H9 (cell line): ENCODE data around the gene NXPH1. TPM values are rescaled to one million over a fixed set of nuclear protein-coding genes. Genes with fewer than 3 reads are reported as not detected.

Experiments used
- DNase-seq: peaks from one replicate; pipeline ENCODE4 v3.0.0-alpha.2; 2017
- H2AFZ ChIP-seq: one replicate; pipeline ENCODE4 v1.6.1; 2013; ENCODE audit warnings: mild to moderate bottlenecking, low read length, control low read depth, moderate library complexity
- H2AK5ac ChIP-seq: 2 replicates; pipeline ENCODE4 v1.6.1; 2013; ENCODE audit warnings: low read length, control low read depth, mixed read lengths; ENCODE audit not compliant: insufficient read length
- H2BK120ac ChIP-seq: one replicate; pipeline ENCODE4 v1.6.1; 2013; ENCODE audit warnings: low read depth, mild to moderate bottlenecking, low read length, control low read depth, inconsistent platforms; ENCODE audit not compliant: poor library complexity, severe bottlenecking
- H2BK12ac ChIP-seq: 2 replicates; pipeline ENCODE4 v1.6.1; 2013; ENCODE audit warnings: low read length, control low read depth, mixed read lengths, low read depth; ENCODE audit not compliant: insufficient read length
- H2BK15ac ChIP-seq: 2 replicates; pipeline ENCODE4 v1.6.1; 2013; ENCODE audit warnings: low read depth, low read length, control low read depth
- H2BK20ac ChIP-seq: one replicate; pipeline ENCODE4 v1.6.1; 2013; ENCODE audit warnings: low read depth, mild to moderate bottlenecking, low read length, control low read depth, inconsistent platforms; ENCODE audit not compliant: poor library complexity, severe bottlenecking
- H2BK5ac ChIP-seq: 2 replicates; pipeline ENCODE4 v1.6.1; 2013; ENCODE audit warnings: low read length, control low read depth, mixed read lengths; ENCODE audit not compliant: insufficient read length
- H3K14ac ChIP-seq: 2 replicates; pipeline ENCODE4 v1.6.1; 2013; ENCODE audit warnings: low read length, control low read depth; ENCODE audit not compliant: insufficient read depth
- H3K18ac ChIP-seq: 2 replicates; pipeline ENCODE4 v1.6.1; 2013; ENCODE audit warnings: low read depth, mild to moderate bottlenecking, mixed read lengths, low read length, control low read depth; ENCODE audit not compliant: insufficient read length
- H3K23ac ChIP-seq: 2 replicates; pipeline ENCODE4 v1.6.1; 2013; ENCODE audit warnings: low read length, control low read depth, mixed read lengths, low read depth; ENCODE audit not compliant: insufficient read length
- H3K23me2 ChIP-seq: 2 replicates; pipeline ENCODE4 v1.6.1; 2013; ENCODE audit warnings: low read depth, mild to moderate bottlenecking, mixed read lengths, low read length, control low read depth; ENCODE audit not compliant: insufficient read length, poor library complexity, severe bottlenecking
- H3K27ac ChIP-seq: 2 replicates; pipeline ENCODE4 v1.5.1; 2013; ENCODE audit warnings: low read length, control low read depth, mixed read lengths, low read depth; ENCODE audit not compliant: insufficient read length
- H3K27me3 ChIP-seq: 2 replicates; pipeline ENCODE4 v1.6.1; 2013; ENCODE audit warnings: low read length, control low read depth, inconsistent platforms; ENCODE audit not compliant: insufficient read depth
- H3K4ac ChIP-seq: 2 replicates; pipeline ENCODE4 v1.6.1; 2013; ENCODE audit warnings: low read depth, mild to moderate bottlenecking, control low read depth, inconsistent platforms, low read length, moderate library complexity
- H3K4me1 ChIP-seq: 2 replicates; pipeline ENCODE4 v1.6.1; 2013; ENCODE audit warnings: low read length, control low read depth, inconsistent platforms; ENCODE audit not compliant: insufficient read depth
- H3K4me2 ChIP-seq: 2 replicates; pipeline ENCODE4 v1.6.1; 2013; ENCODE audit warnings: low read length, control low read depth, mixed read lengths; ENCODE audit not compliant: insufficient read length, insufficient read depth
- H3K56ac ChIP-seq: 2 replicates; pipeline ENCODE4 v1.6.1; 2013; ENCODE audit warnings: low read depth, mild to moderate bottlenecking, mixed read lengths, low read length, control low read depth; ENCODE audit not compliant: insufficient read length
- H3K79me1 ChIP-seq: 2 replicates; pipeline ENCODE4 v1.6.1; 2013; ENCODE audit warnings: low read depth, mild to moderate bottlenecking, moderate library complexity, low read length, control low read depth, inconsistent platforms; ENCODE audit not compliant: insufficient read depth, poor library complexity, severe bottlenecking
- H3K79me2 ChIP-seq: 2 replicates; pipeline ENCODE4 v1.6.1; 2013; ENCODE audit warnings: low read length, control low read depth, inconsistent platforms; ENCODE audit not compliant: insufficient read depth
- H3K9ac ChIP-seq: 2 replicates; pipeline ENCODE4 v1.6.1; 2013; ENCODE audit warnings: low read length, control low read depth, mixed read lengths; ENCODE audit not compliant: insufficient read length; ENCODE audit errors: extremely low read depth
- H3K9me3 ChIP-seq: one replicate; pipeline ENCODE4 v1.6.1; 2013; ENCODE audit warnings: low read depth, low read length, inconsistent platforms; ENCODE audit not compliant: control insufficient read depth
- H3T11ph ChIP-seq: one replicate; pipeline ENCODE4 v1.6.1; 2013; ENCODE audit warnings: mild to moderate bottlenecking, low read length, control low read depth, inconsistent platforms
- H4K20me1 ChIP-seq: one replicate; pipeline ENCODE4 v1.6.1; 2013; ENCODE audit not compliant: control insufficient read depth, insufficient read length, insufficient read depth
- H4K5ac ChIP-seq: 2 replicates; pipeline ENCODE4 v1.6.1; 2013; ENCODE audit warnings: low read depth, mild to moderate bottlenecking, mixed read lengths, low read length, control low read depth; ENCODE audit not compliant: insufficient read length
- H4K8ac ChIP-seq: replicated peaks from 2 replicates; pipeline ENCODE4 v1.6.1; 2013; ENCODE audit warnings: low read length, control low read depth, mixed read lengths, low read depth; ENCODE audit not compliant: insufficient read length
- H4K91ac ChIP-seq: 2 replicates; pipeline ENCODE4 v1.6.1; 2013; ENCODE audit warnings: low read depth, mild to moderate bottlenecking, moderate library complexity, mixed read lengths, low read length, control low read depth; ENCODE audit not compliant: insufficient read length
- H3K27ac Mint-ChIP-seq, 3 experiments: 2 replicates in 2 of 3; 3 replicates in 1 of 3; pipeline ENCODE4 v1.8.0; 2020 to 2021; ENCODE audit warnings: mixed read lengths in 3 of 3, mild to moderate bottlenecking in 1 of 3, moderate library complexity in 1 of 3
- H3K27me3 Mint-ChIP-seq: 2 replicates; pipeline ENCODE4 v1.8.0; 2021; ENCODE audit warnings: low read depth, mild to moderate bottlenecking, moderate library complexity, mixed read lengths
- H3K36me3 Mint-ChIP-seq, 3 experiments: 2 replicates in 2 of 3; 3 replicates in 1 of 3; pipeline ENCODE4 v1.8.0; 2020 to 2021; ENCODE audit warnings: low read depth in 3 of 3, mixed read lengths in 3 of 3; ENCODE audit not compliant: insufficient read depth in 1 of 3
- H3K4me1 Mint-ChIP-seq, 2 experiments: 2 replicates each; pipeline ENCODE4 v1.8.0; 2020; ENCODE audit warnings: mixed read lengths in 2 of 2
- H3K4me3 Mint-ChIP-seq, 2 experiments: 2 replicates in 1 of 2; 3 replicates in 1 of 2; pipeline ENCODE4 v1.8.0; 2020 to 2021; ENCODE audit warnings: mild to moderate bottlenecking in 2 of 2, mixed read lengths in 2 of 2, moderate library complexity in 1 of 2
- H3K9me3 Mint-ChIP-seq, 2 experiments: 2 replicates in 1 of 2; 3 replicates in 1 of 2; pipeline ENCODE4 v1.8.0; 2020; ENCODE audit warnings: mild to moderate bottlenecking in 2 of 2, mixed read lengths in 2 of 2, moderate library complexity in 1 of 2
- CTCF ChIP-seq: fragments of 200-600 bp; sonication (generic); conservative IDR thresholded peaks from 3 replicates; pipeline ENCODE4 v1.8.0; 2021; ENCODE audit warnings: antibody characterized with exemption, mild to moderate bottlenecking
- WGBS: extraction: QIAGEN DNeasy Blood & Tissue Kit; methylation state at CpG from one replicate; pipeline ENCODE4 v1.1.7; 2013; ENCODE audit warnings: missing lambda C conversion rate, low lambda C conversion rate, mixed read lengths; ENCODE audit not compliant: insufficient read length; ENCODE audit errors: extremely low coverage; 5-methylcytosine and 5-hydroxymethylcytosine counted together
- total RNA-seq: library from RNA; stranded (reverse); gene quantifications from 2 replicates; pipeline ENCODE4 v1.2.1, GENCODE V29; 2021

Gene NXPH1
- total RNA-seq, 1 experiment from 2014 or later: 0.15 TPM

GRCh38 chr7:8549046-8549445, 115.6 kb downstream of the NXPH1 start:
- no peak overlapping the region for H2BK20ac ChIP-seq
- H3K9ac ChIP-seq: no peak overlapping the region
- no peak overlapping the region for H3K27ac ChIP-seq
- H3K14ac ChIP-seq: no peak overlapping the region
- DNase-seq: no peak
- Mint-ChIP-seq H3K4me3 (no peak overlapping the region), H3K27me3 (no peaks in the 10 kb centered on the region), H3K27ac (no peak overlapping the region), H3K36me3 (no peaks in the 10 kb centered on the region), H3K9me3 (no peaks in the 10 kb centered on the region), H3K4me1 (no peaks in the 10 kb centered on the region)
- H3K4ac ChIP-seq: no peak overlapping the region
- H4K20me1 ChIP-seq: no peaks in the 10 kb centered on the region
- H3K18ac ChIP-seq: no peak overlapping the region
- H4K5ac ChIP-seq: no peak overlapping the region
- H4K8ac ChIP-seq: no peak overlapping the region
- H3K79me2 ChIP-seq: no peaks in the 10 kb centered on the region
- H3K4me1 ChIP-seq: no peaks in the 10 kb centered on the region
- H2AFZ ChIP-seq: no peak overlapping the region
- H3K27me3 ChIP-seq: no peaks in the 10 kb centered on the region
- no peak overlapping the region for H2BK5ac ChIP-seq
- no peak overlapping the region for H3K4me2 ChIP-seq
- no peaks in the 10 kb centered on the region for H3K9me3 ChIP-seq
- H2BK120ac ChIP-seq: no peak overlapping the region
- TF ChIP-seq CTCF: no peak
- no peaks in the 10 kb centered on the region for H3K79me1 ChIP-seq
- no peak overlapping the region for H2BK15ac ChIP-seq
- H2BK12ac ChIP-seq: no peak overlapping the region
- no peak overlapping the region for H3T11ph ChIP-seq
- H3K56ac ChIP-seq: no peak overlapping the region
- WGBS: no CpG with 5 or more reads among the region's 3 CpGs
- no peak overlapping the region for H2AK5ac ChIP-seq
- no peaks in the 10 kb centered on the region for H3K23me2 ChIP-seq
- H3K23ac ChIP-seq: no peak overlapping the region
- no peak overlapping the region for H4K91ac ChIP-seq
